Mesenchymal stem cell (in vitro differentiated cells and primary cell): ENCODE data around the gene TUBA4A.
A peak's percentile ranks its signal among the peaks of the same experiment; 100 is the strongest.

ENCODE experiments used
- DNase-seq: peaks from one replicate; pipeline ENCODE4 v3.0.0-alpha.2; 2013
- H2AFZ ChIP-seq: one replicate; pipeline ENCODE4 v1.6.1; 2013; ENCODE audit warnings: low read depth, mild to moderate bottlenecking, control low read depth, inconsistent platforms, low read length, moderate library complexity
- H2AK5ac ChIP-seq: 2 replicates; pipeline ENCODE4 v1.6.1; 2013; ENCODE audit warnings: low read length, moderate library complexity, mild to moderate bottlenecking, inconsistent platforms; ENCODE audit not compliant: severe bottlenecking
- H2BK120ac ChIP-seq: one replicate; pipeline ENCODE4 v1.6.1; 2013; ENCODE audit warnings: low read depth, mild to moderate bottlenecking, inconsistent platforms, low read length, moderate library complexity
- H2BK12ac ChIP-seq, 2 experiments: one replicate each; pipeline ENCODE4 v1.6.1; 2013; ENCODE audit warnings: inconsistent platforms in 2 of 2, low read length in 2 of 2, mild to moderate bottlenecking in 2 of 2, moderate library complexity in 2 of 2, control low read depth in 1 of 2
- H2BK15ac ChIP-seq: one replicate; pipeline ENCODE4 v1.6.1; 2013; ENCODE audit warnings: mild to moderate bottlenecking, low read depth, inconsistent platforms; ENCODE audit not compliant: poor library complexity, severe bottlenecking
- H2BK5ac ChIP-seq: 2 replicates; pipeline ENCODE4 v1.6.1; 2013; ENCODE audit warnings: low read depth, mild to moderate bottlenecking, low read length, control low read depth, inconsistent platforms; ENCODE audit not compliant: poor library complexity, severe bottlenecking
- H3K14ac ChIP-seq, 2 experiments: one replicate each; pipeline ENCODE4 v1.6.1; 2013; ENCODE audit warnings: inconsistent platforms in 2 of 2, low read length in 2 of 2, control low read depth in 1 of 2, mild to moderate bottlenecking in 1 of 2, moderate library complexity in 1 of 2
- H3K18ac ChIP-seq, 2 experiments: one replicate each; pipeline ENCODE4 v1.6.1; 2013; ENCODE audit warnings: inconsistent platforms in 2 of 2, low read length in 2 of 2, control low read depth in 1 of 2, low read depth in 1 of 2, mild to moderate bottlenecking in 1 of 2
- H3K23ac ChIP-seq, 2 experiments: one replicate each; pipeline ENCODE4 v1.6.1; 2013; ENCODE audit warnings: inconsistent platforms in 2 of 2, low read length in 2 of 2, mild to moderate bottlenecking in 2 of 2, moderate library complexity in 2 of 2, control low read depth in 1 of 2
- H3K27ac ChIP-seq: 2 replicates; pipeline ENCODE4 v1.5.1; 2013; ENCODE audit warnings: mild to moderate bottlenecking, moderate library complexity, low read length, control low read depth, inconsistent platforms; ENCODE audit not compliant: poor library complexity, severe bottlenecking
- H3K27me3 ChIP-seq, 2 experiments: 2 replicates each; pipeline versions ENCODE4 v1.6.1 to v1.7.0; 2013; ENCODE audit warnings: low read length in 2 of 2, mild to moderate bottlenecking in 2 of 2, moderate library complexity in 2 of 2, control low read depth in 1 of 2, inconsistent platforms in 1 of 2; ENCODE audit not compliant: control insufficient read depth in 1 of 2, insufficient read depth in 1 of 2
- H3K36me3 ChIP-seq, 2 experiments: 2 replicates each; pipeline versions ENCODE4 v1.6.1 to v1.7.0; 2013; ENCODE audit warnings: low read length in 2 of 2, control low read depth in 1 of 2, inconsistent platforms in 1 of 2, low read depth in 1 of 2, mild to moderate bottlenecking in 1 of 2; ENCODE audit not compliant: insufficient read depth in 2 of 2, control insufficient read depth in 1 of 2
- H3K4ac ChIP-seq, 2 experiments: one replicate each; pipeline ENCODE4 v1.6.1; 2013; ENCODE audit warnings: inconsistent platforms in 2 of 2, low read length in 2 of 2, mild to moderate bottlenecking in 2 of 2, moderate library complexity in 2 of 2, control low read depth in 1 of 2, low read depth in 1 of 2
- H3K4me1 ChIP-seq: 2 replicates; pipeline ENCODE4 v1.6.1; 2013; ENCODE audit warnings: low read depth, low read length, control low read depth; ENCODE audit not compliant: control insufficient read depth, insufficient read depth
- H3K4me2 ChIP-seq: 2 replicates; pipeline ENCODE4 v1.6.1; 2013; ENCODE audit warnings: low read length, mild to moderate bottlenecking, inconsistent platforms; ENCODE audit not compliant: poor library complexity, severe bottlenecking
- H3K4me3 ChIP-seq, 2 experiments: 2 replicates each; pipeline versions ENCODE4 v1.5.1 to v1.7.0; 2013; ENCODE audit warnings: low read length in 2 of 2, mild to moderate bottlenecking in 2 of 2, control low read depth in 1 of 2, low read depth in 1 of 2; ENCODE audit not compliant: insufficient read depth in 1 of 2
- H3K79me1 ChIP-seq: replicated peaks from 2 replicates; pipeline ENCODE4 v1.6.1; 2013; ENCODE audit warnings: mild to moderate bottlenecking, control low read depth, low read length, inconsistent platforms; ENCODE audit not compliant: poor library complexity, severe bottlenecking
- H3K9ac ChIP-seq: 2 replicates; pipeline ENCODE4 v1.7.0; 2013; ENCODE audit warnings: mild to moderate bottlenecking, low read length, moderate library complexity
- H3K9me3 ChIP-seq: 2 replicates; pipeline ENCODE4 v1.7.0; 2013; ENCODE audit warnings: mild to moderate bottlenecking, low read length; ENCODE audit not compliant: control insufficient read depth
- H4K8ac ChIP-seq: one replicate; pipeline ENCODE4 v1.6.1; 2013; ENCODE audit warnings: inconsistent platforms, mild to moderate bottlenecking, low read length, moderate library complexity
- H4K91ac ChIP-seq: one replicate; pipeline ENCODE4 v1.6.1; 2013; ENCODE audit warnings: mild to moderate bottlenecking, low read length, inconsistent platforms
- WGBS: methylation state at CpG from one replicate; pipeline ENCODE4 v1.1.7; 2013; ENCODE audit warnings: mixed read lengths; 5-methylcytosine and 5-hydroxymethylcytosine counted together

The TUBA4A gene

GRCh38 chr2:219216535-219216915 is 37.2 kb downstream of the TUBA4A start:
- H3K14ac ChIP-seq, result peak overlapping the region in 1 of 2 experiments; percentile 48
- H3K18ac ChIP-seq, result no peak overlapping the region
- no peak overlapping the region for H2BK15ac ChIP-seq
- no peak overlapping the region for H3K4me3 ChIP-seq
- WGBS, result 97% methylated on average over 6 of the region's 6 CpGs
- H4K91ac ChIP-seq, result no peak overlapping the region
- peaks cover 15% of the 10 kb centered on the region for H3K4me1 ChIP-seq
- DNase-seq, result no peak
- no peaks in the 10 kb centered on the region for H3K27me3 ChIP-seq
- H2BK120ac ChIP-seq, result no peak overlapping the region
- no peak overlapping the region for H3K4me2 ChIP-seq
- no peak overlapping the region for H3K4ac ChIP-seq
- H2AK5ac ChIP-seq, result no peak overlapping the region
- no peak overlapping the region for H2BK5ac ChIP-seq
- H4K8ac ChIP-seq, result no peak overlapping the region
- no peaks in the 10 kb centered on the region for H3K9me3 ChIP-seq
- peaks cover 63 to 72% of the 10 kb centered on the region in 2 experiments for H3K36me3 ChIP-seq
- peak overlapping the region; percentile 53 for H3K9ac ChIP-seq
- no peak overlapping the region for H3K27ac ChIP-seq
- H2BK12ac ChIP-seq, result peak overlapping the region in 1 of 2 experiments; percentile 47
- no peak overlapping the region for H3K23ac ChIP-seq
- peaks cover 17% of the 10 kb centered on the region for H3K79me1 ChIP-seq
- H2AFZ ChIP-seq, result no peak overlapping the region

GRCh38 chr2:219215871-219216534 is 37.7 kb downstream of the TUBA4A start:
- H3K36me3 ChIP-seq, result peaks cover 58 to 72% of the 10 kb centered on the region in 2 experiments
- no peak overlapping the region for H3K23ac ChIP-seq
- H4K91ac ChIP-seq, result no peak overlapping the region
- no peak for DNase-seq
- H2BK12ac ChIP-seq, result peak overlapping the region in 1 of 2 experiments; percentile 7
- H3K4ac ChIP-seq, result peak overlapping the region in 1 of 2 experiments; percentile 52
- H3K18ac ChIP-seq, result no peak overlapping the region
- peaks cover 15% of the 10 kb centered on the region for H3K4me1 ChIP-seq
- no peak overlapping the region for H2AK5ac ChIP-seq
- no peak overlapping the region for H2BK5ac ChIP-seq
- no peaks in the 10 kb centered on the region for H3K27me3 ChIP-seq
- no peak overlapping the region for H2AFZ ChIP-seq
- peak overlapping the region; percentile 53 for H3K9ac ChIP-seq
- no peak overlapping the region for H3K4me2 ChIP-seq
- peak overlapping the region in 1 of 2 experiments; percentile 48 for H3K14ac ChIP-seq
- H3K27ac ChIP-seq, result no peak overlapping the region
- H3K9me3 ChIP-seq, result no peaks in the 10 kb centered on the region
- no peak overlapping the region for H2BK120ac ChIP-seq
- no peak overlapping the region for H2BK15ac ChIP-seq
- 95% methylated on average over 27 of the region's 27 CpGs for WGBS
- H3K79me1 ChIP-seq, result peaks cover 17% of the 10 kb centered on the region
- H4K8ac ChIP-seq, result no peak overlapping the region
- no peak overlapping the region for H3K4me3 ChIP-seq

- Histone ChIP-seq H3K4ac (no peak overlapping the region), H2AFZ (no peak overlapping the region)
- WGBS, result 96% methylated on average over 6 of the region's 6 CpGs
Observed at GRCh38 chr2:219214786-219215185, 38.9 kb downstream of the TUBA4A start.

GRCh38 chr2:219214141-219214540 is 39.6 kb downstream of the TUBA4A start:
- Histone ChIP-seq H3K4me3 (no peak overlapping the region), H3K4ac (no peak overlapping the region), H3K14ac (no peak overlapping the region), H4K8ac (no peak overlapping the region), H4K91ac (no peak overlapping the region), H2AFZ (no peak overlapping the region), H2BK15ac (no peak overlapping the region), H3K23ac (no peak overlapping the region), H3K79me1 (peaks cover 17% of the 10 kb centered on the region), H3K18ac (no peak overlapping the region), H2AK5ac (no peak overlapping the region), H3K4me2 (no peak overlapping the region), H3K9ac (no peak overlapping the region), H3K36me3 (peaks cover 58 to 75% of the 10 kb centered on the region in 2 experiments), H2BK120ac (no peak overlapping the region), H3K27me3 (no peaks in the 10 kb centered on the region), H2BK12ac (no peak overlapping the region), H3K4me1 (peaks cover 12% of the 10 kb centered on the region), H3K9me3 (no peaks in the 10 kb centered on the region), H2BK5ac (no peak overlapping the region), H3K27ac (no peak overlapping the region)
- DNase-seq, result no peak
- 94% methylated on average over 15 of the region's 15 CpGs for WGBS

More at GRCh38 chr2:219214786-219215185, 38.9 kb downstream of the TUBA4A start:
- H3K9me3 ChIP-seq, result no peaks in the 10 kb centered on the region
- H3K36me3 ChIP-seq, result peaks cover 58 to 72% of the 10 kb centered on the region in 2 experiments
- no peak overlapping the region for H4K8ac ChIP-seq
- no peak overlapping the region for H3K4me2 ChIP-seq
- no peak overlapping the region for H2BK120ac ChIP-seq
- H3K23ac ChIP-seq, result no peak overlapping the region
- no peaks in the 10 kb centered on the region for H3K27me3 ChIP-seq
- peaks cover 15% of the 10 kb centered on the region for H3K4me1 ChIP-seq
- H3K14ac ChIP-seq, result no peak overlapping the region
- H4K91ac ChIP-seq, result no peak overlapping the region
- no peak overlapping the region for H3K9ac ChIP-seq
- no peak overlapping the region for H2BK12ac ChIP-seq
- peaks cover 17% of the 10 kb centered on the region for H3K79me1 ChIP-seq
- no peak overlapping the region for H2BK5ac ChIP-seq
- DNase-seq, result no peak
- no peak overlapping the region for H3K4me3 ChIP-seq
- no peak overlapping the region for H2BK15ac ChIP-seq
- no peak overlapping the region for H3K18ac ChIP-seq
- no peak overlapping the region for H2AK5ac ChIP-seq
- no peak overlapping the region for H3K27ac ChIP-seq
